GM20431 (cell line): ENCODE measurements around the gene PBLD.

Source experiments
- in situ Hi-C: fragments of 300-500 bp; cut with MseI, MboI; formaldehyde crosslinking; loops from one replicate; pipeline ENCODE4 v1.15.0; 2020; ENCODE audit warnings: low sequenced_read_pairs; ENCODE audit not compliant: unreplicated experiment

Gene PBLD

DNA sequence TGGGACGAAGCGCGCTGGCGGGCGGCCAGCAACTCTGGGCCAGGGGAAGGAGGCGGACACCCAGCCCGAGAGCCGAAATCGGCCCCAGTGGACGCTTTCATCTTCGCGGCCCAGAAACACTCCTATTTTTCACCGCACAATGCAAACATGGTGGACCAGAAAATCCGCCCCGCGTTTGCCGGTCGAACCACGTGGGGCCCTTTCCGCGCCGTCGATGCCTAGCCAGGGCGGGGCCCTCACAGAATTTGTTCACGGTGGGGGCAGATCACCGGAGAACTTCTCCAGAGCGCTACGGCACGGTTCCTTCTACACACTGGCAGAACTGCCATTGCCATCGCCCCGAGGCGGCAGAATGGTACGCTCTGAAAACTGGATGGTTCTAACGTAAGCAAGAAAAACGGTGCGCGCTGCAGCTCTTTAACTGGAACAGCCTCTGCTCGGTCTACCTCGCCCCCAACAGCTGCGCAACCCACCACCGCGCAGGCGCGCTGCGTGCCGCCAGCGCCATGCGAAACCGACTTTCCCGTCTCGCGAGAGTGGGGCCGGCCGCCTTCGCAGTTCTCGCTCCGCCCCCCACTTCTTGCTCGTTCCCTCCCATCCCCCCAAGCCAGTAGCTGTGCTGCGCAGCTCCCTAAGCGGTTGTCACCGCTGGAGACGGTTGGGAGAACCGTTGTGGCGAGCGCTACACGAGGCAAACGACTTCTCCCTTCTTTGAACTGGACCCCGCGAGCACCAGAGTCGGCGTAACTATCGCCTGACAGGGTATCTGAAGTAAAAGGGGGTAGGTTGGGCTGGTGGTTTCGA, 1.1 kb downstream of the PBLD start, which contains the start of gene HNRNPH3:
TSS of gene HNRNPH3 (plus strand) at position 610 of the 804 bp plus-strand sequence. CDS start 5,158 bp downstream, outside the sequence.
- in situ Hi-C loops = no loop called here

DNA sequence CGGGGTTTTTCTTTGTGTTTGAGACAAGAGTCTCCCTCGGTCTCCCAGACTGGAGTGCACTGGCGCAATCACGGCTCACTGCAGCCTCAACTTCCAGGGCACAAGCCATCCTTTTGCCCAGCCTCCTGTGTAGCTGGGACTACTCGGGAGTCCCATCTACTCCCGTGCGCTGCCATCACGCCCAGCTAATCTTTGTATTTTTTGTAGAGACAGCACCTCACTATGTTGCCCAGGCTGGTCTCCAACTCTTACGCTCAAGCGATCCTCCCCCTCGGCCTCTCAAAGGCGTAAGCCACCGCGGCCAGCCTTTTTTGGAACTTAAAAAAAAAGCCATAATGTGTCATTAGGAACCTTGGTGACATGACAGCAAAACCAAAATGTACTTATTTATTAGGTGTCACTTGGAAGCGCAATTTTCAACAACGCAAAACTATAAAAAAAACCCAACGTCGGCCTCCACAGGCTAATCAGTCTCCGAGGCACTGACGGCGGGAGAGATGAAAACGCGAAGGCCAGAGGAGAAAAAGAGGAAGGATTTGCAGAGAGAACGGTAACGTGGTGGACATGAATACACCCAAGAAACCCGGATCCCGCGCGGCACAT, 1.8 kb downstream of the PBLD start:
- in situ Hi-C loops = no loop called here

DNA sequence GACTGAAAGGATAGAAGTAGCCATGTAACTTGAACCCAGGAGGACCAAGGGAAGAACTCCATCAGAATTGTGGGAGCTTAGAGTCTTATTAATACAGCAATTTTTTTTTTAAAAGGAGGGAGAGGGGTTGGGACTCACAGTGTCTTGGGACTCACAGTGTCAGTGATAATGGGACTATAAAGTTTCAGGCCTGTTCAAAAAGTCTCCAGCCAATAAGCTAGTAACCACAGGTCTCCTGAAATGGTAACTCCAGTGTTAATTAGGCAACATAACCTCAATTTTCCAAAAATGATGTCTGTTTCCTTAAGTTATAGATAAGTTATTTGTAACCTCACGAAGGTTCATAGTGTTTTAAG, 3.2 kb downstream of the PBLD start:
- in situ Hi-C loops = no loop called here

GRCh38 chr10:68327889-68328786, 4.6 kb downstream of the PBLD start:
- in situ Hi-C loops = no loop called here

DNA sequence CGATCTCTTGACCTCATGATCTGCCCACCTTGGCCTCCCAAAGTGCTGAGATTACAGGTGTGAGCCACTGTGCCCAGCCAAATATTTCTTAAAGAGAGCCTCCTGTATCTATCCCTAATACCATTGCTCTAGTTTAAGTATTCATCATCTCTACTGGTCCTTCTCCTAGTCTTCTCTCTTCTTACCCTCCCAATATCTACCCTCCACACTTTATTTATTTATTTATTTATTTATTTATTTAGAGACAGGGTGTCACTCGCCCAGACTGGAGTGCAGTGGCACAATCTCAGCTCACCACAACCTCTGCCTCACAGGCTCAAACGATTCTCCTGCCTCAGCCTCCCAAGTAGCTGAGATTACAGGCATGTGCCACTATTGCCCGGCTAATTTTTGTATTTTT, 8.3 kb downstream of the PBLD start:
- in situ Hi-C loops = loop anchor here (25.0 kb wide), 1 partner anchor 462 kb away; no protein-coding TSS in a partner anchor

DNA sequence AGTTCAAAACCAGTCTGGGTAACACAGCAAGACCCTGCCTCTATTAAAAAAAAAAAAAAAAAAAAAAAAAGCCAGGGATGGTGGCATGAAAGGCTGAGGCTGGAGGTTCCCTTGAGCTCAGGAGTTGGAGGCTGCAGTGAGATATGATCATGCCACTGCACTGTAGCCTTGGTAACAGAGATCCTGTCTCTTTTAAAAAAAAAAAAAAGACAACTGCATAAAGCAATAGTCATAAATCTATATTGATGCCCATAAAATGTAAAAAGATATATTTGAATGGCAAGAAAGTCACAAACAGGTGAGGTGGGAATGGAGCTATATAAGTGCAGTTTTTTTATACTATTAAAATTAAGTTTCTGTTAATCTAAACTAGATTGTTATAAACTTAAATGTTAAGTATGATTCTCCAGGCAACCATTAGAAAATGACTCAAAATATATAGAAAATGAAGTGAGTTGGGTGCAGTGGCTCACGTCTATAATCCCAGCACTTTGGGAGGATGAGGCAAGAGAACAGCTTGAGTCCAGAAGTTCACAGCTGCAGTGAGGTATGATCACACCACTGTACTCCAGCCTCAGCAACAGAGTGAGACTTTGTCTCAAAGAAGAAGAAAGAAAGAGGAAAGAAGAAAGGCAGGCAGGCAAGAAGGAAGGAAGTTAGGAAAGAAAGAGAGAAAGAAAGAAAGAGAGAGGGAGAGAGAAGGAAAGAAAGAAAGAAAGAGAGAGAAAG, 14.2 kb downstream of the PBLD start:
- in situ Hi-C loops = loop anchor here (25.0 kb wide), 1 partner anchor 456 kb away; no protein-coding TSS in a partner anchor

DNA sequence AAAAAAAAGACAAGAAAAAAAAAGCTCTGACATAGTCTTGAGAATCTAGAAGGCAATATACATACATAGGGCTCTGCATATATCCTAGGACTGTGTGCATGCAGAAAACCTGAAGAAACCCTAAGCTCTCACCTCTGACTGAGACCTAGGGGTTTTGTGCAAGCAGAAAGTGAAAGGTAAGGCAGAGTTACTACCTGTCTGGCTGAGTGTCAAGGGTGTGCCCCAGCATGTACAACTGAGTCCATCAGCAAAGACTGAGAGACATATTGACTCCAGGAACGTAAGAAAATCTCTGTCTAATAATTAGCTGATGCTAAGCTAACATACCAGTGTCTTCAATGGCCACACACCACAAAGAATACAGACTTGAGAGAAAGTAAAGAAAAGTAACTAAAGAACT, 17.1 kb downstream of the PBLD start:
- in situ Hi-C loops = loop anchor here (25.0 kb wide), 1 partner anchor 453 kb away; no protein-coding TSS in a partner anchor

DNA sequence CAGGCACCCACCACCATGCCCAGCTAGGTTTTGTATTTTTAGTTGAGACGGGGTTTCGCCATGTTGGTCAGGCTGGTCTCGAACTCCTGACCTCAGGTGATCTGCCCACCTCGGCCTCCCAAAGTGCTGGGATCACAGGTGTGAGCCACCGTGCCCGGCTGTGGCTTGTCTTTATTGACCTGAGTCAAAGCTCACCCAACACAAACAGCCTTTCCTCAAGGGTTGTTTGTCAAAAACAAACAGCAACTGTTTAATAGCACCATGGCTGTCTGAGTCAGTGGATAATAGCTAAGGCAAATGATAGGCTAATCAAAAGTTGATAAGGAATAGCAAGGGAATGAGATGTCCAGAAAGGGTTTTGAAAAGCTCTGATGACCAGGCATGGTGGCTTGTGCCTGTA, 17.8 kb downstream of the PBLD start:
- in situ Hi-C loops = loop anchor here (25.0 kb wide), 1 partner anchor 453 kb away; no protein-coding TSS in a partner anchor

GRCh38 chr10:68310531-68310930, 22.2 kb downstream of the PBLD start:
- in situ Hi-C loops = loop anchor here (25.0 kb wide), 1 partner anchor 448 kb away; no protein-coding TSS in a partner anchor

DNA sequence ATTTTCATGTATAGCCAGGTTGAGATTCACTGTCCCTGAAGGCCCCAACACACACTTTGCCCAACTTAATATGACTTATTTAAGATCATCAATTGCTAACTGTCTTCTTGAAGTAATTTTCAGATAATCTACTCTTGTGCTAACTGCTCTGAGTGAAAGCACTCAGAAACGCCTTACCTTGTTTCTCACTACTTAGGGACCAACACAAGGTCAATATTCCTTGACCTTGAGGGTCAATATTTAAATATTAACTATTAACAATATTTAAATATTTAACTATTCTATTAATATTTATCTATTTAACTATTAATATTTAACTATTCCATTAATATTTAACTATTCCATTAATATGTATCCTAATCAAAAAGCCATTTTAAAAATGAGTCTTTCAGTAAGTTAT, 26.9 kb downstream of the PBLD start:
- in situ Hi-C loops = loop anchor here (25.0 kb wide), 1 partner anchor 444 kb away; no protein-coding TSS in a partner anchor

DNA sequence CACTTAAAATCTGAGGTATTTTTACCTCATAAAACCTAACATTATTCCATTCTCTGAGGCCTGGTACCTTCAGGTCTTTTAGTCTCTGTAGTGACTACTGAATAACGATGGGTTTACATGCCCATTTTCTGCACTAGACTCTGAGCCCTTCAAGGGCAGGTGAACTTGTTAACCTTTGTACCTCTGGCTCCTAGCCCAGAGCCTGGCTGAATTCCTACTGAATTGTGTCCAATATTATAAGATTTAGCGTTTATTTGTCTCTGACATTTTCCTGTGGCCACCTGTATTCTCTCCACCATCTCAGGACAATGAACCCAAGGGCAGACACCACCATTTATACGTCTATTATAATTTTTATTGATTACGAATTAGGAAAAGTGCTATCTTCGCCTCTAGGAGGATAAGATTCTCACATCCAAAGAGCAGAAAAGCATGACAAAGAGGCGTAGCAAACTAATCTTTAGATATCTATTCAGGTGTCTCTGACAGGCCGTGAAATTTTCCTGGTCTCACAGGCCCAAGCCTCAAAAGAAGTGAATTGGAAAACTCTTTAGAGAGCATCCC, 28.8 kb downstream of the PBLD start:
- in situ Hi-C loops = loop anchor here (25.0 kb wide), 1 partner anchor 442 kb away; no protein-coding TSS in a partner anchor

DNA sequence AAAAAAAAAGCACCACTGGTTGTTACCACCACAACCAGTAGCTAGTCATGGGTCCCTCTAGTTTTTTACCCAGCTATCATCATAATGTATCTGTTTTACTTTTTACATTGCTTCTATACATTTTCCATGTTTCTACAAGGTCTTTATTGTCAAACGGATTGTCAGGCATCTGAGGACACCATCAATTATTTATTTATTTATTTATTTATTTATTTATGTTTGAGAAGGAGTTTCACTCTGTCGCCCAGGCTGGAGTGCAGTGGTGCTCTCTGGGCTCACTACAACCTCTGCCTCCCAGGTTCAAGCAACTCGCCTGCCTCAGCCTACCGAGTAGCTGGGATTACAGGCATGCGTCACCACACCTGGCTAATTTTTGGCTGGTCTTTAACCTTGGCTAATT, 29.9 kb downstream of the PBLD start:
- in situ Hi-C loops = loop anchor here (25.0 kb wide), 1 partner anchor 441 kb away; no protein-coding TSS in a partner anchor

- in situ Hi-C loops = loop anchor here (25.0 kb wide), 1 partner anchor 440 kb away; no protein-coding TSS in a partner anchor
Measured at GRCh38 chr10:68302503-68302823, 30.3 kb downstream of the PBLD start.

DNA sequence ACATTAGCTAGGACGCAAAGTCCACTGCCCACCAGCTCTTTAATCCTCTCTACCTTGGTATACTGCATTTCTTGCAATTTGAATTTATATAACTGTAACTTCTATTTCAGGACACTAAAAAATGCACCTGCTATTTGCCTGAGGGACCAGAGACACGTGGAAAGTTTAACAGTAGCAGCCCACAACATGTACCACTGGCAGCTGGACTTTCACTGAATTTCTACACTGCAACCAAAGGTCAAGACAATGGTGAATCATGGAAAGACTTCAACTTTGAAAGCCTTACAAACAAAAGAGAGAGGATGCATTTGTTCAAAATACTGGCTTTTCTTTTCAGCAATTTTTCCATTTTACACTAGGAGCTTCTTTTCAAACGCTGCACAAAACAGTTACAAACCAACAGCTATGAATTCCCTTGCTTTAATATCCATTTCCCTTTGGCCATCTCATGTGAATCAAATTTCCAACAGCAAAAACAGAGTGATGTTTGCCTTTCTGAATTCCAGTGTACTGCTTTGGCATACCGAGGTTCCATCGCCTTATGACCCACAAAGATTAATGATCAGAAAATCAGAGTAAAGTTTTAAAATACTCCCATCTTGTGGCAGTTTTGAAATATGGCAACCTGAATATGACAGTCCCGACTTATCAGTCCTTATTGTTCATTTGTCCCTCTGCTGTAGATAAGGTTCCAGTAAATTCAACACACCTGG, 30.8 kb downstream of the PBLD start:
- in situ Hi-C loops = loop anchor here (25.0 kb wide), 1 partner anchor 440 kb away; no protein-coding TSS in a partner anchor

GRCh38 chr10:68301301-68301700, 31.4 kb downstream of the PBLD start:
- in situ Hi-C loops = loop anchor here (25.0 kb wide), 1 partner anchor 439 kb away; no protein-coding TSS in a partner anchor

- in situ Hi-C loops = no loop called here
Measured at GRCh38 chr10:68296843-68297663, 35.7 kb downstream of the PBLD start.

DNA sequence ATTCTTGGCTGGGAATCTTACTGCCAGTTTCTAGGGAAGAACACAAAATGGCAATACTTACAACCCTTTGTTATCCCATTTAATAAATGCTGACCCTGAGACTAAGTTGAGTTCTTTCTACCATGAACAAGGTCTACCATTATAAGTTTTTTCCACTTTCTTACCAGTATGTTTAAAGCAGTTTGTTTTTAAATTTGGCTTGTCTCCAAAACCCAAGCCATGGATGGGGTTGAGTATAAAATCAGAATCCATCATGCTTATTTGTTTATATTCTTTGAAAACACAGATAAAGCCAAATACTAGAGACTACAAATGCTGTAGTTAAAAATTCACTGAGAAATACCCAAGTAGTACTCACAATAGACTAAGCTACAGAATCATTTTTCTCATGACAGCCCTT, 42.0 kb downstream of the PBLD start:
- in situ Hi-C loops = no loop called here

- in situ Hi-C loops = no loop called here
Measured at GRCh38 chr10:68288717-68289116, 44.0 kb downstream of the PBLD start.
